NCI-H345 treated with DMSO at 0.1 percent for 48 hours (cell line): Measurements from ENCODE around the gene HOXC13.

ENCODE experiments used
- DNase-seq: peaks from one replicate; lab custom pipeline; 2025; ENCODE audit not compliant: unreplicated experiment; lab: John Stamatoyannopoulos, UW

HOXC13 gene

DNA sequence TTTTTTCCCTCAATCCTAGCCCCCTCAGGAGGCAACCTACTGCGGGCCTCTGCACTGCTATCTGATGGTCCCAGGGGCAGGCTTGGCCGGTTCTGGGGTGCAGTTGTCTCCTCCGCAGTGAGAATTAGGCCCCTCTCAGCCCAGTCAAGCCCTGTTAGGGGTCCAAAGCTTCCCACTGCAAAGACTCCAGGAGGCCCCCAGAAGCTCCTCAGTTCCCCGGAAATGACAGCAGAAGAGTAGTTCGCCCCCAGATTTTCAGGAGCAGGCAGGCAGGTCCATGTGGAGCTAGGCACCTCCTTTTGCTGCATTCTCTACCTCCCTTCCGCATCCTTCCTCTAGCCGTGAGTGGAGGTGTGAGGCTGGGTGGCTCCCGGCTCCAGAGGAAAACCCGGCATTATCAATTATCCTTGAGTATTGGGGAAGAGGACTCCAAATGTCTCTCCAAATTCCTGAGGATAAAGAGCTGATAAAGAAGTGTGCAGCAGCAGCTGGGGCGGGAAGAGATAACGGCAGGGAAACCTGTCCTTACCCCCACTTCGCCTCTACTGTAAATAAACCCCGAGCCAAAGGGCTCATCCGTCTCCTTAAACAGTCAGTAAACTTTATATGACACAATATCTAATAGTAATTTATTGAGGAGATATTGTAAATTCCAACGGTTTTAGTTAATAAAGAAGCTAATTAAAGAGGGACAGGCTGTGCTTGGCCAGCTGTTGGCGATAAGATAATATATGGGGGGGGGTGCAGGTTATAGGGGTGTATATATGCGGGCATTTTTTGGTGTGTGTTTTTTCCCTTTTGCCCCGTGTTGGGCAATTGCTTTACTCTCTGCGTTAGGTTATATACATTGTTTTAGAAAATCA, 15.4 kb downstream of the HOXC13 start:
- DNase-seq, result no peak

DNA sequence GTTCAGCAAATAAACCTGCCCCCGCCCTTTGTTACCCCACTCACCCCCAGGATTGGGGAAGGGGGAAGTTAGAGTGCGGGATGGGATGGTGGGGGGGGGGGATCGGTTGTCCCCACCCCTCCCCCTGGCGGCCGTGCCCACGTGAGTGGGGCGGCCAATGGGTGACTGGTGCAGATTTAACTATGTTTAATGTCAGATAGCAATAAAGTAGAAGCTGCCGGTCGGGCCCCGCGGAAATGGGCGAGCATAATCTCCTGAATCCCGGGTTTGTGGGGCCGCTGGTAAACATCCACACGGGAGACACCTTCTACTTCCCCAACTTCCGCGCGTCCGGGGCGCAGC, 16.0 kb downstream of the HOXC13 start, which contains the start of gene HOXC12:
TSS of gene HOXC12 (plus strand) at position 210 of the 342 bp plus-strand sequence. CDS start at position 237, 27 bp downstream.
- no peak for DNase-seq

DNA sequence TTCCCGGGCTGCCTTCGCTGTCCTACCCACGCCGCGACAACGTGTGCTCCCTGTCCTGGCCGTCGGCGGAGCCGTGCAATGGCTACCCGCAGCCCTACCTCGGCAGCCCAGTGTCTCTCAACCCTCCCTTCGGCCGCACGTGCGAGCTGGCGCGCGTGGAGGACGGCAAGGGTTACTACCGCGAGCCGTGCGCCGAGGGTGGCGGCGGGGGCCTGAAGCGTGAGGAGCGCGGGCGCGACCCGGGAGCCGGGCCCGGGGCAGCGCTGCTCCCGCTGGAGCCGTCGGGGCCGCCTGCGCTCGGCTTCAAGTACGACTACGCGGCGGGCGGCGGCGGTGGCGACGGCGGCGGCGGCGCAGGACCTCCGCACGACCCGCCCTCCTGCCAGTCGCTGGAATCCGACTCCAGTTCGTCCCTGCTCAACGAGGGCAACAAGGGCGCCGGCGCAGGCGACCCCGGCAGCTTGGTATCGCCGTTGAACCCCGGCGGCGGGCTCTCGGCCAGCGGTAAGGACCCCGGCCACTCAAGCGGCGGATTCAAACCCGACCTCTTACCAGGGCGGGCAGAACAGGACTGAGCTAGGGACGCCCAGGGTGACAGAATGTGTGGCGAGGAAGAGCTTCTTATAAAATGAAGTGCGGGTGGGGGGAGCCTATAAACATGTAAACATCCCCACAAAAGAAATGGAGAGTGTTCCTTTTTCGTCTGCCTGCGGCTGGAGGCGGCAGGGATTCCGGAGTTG, 16.6 kb downstream of the HOXC13 start:
- no peak for DNase-seq

DNA sequence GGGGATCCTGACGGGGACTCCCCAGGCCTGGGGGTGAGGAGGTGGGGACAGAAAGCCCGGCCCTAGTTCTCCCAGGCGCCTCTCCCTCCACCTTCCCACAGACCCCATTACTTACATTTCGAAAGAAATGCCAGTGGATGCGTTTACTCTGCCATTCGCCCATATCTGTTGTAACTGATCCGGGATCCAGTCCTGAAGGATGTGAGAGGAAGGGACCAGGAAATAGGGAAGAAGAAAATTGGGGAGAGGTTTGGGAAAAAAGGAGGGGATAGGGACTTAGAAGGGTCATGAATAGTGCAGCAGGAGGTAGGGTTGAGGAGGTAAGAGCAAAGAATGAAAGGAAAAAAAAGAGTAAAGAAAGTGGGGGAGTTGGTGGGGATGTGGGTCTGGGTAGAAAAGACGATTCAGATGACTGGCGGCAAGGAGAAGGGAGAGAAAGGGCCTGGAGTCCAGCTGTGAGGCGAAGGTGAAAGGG, 17.2 kb downstream of the HOXC13 start:
- DNase-seq, result no peak

DNA sequence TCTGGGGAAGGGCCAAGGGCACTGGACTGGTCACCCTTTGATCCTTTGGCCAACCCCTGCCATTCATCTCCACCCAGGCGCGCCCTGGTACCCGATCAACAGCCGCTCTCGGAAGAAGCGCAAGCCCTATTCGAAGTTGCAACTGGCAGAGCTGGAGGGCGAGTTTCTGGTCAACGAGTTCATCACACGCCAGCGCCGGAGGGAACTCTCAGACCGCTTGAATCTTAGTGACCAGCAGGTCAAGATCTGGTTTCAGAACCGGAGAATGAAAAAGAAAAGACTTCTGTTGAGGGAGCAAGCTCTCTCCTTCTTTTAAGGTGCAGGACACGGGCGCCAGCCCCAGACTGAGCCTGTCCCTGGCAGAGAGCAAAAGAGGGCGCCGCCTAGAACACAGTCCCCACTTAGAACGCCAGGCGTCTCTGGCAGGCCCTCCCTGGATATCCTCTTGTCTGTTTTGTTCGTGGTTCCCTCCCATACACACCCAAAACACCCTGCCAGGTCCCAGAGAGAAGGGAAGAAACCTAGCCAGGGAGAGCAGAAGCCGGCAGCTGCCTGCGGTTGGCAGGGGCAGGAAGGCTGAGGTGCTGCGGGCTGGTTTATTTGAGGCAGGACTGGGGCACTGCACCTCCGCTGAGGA, 17.7 kb downstream of the HOXC13 start:
- DNase-seq, result no peak

DNA sequence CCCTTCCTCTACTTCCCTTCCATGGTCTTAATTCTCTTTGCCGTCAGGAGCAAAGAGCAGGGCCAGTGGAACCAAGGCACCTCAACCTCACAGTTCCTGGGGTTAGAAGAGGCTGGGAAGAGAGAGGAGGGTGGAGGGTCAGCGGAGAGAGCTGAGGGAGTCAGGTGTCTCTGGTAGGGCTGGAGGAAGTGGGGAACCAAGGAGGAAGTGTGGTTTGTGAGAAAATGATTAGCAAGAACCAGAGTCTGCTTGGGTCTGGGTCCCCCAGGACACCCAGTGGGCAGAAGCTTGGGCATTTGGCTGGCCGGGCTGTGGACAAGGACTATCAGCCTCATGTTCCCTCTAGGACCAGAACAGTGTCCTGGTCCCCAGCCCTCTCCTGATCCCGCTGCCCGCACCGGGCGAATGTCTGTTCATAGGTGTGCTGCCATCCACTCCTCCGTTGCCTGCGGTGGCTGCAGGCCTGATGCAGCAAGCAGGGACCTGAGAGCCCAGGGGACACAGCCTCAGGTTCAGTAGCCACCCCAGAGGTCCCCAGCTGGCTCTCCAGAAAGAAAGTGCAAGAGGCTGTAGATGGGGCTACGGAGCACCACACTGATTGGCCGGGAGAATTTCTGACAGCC, 18.4 kb downstream of the HOXC13 start:
- no peak for DNase-seq

DNA sequence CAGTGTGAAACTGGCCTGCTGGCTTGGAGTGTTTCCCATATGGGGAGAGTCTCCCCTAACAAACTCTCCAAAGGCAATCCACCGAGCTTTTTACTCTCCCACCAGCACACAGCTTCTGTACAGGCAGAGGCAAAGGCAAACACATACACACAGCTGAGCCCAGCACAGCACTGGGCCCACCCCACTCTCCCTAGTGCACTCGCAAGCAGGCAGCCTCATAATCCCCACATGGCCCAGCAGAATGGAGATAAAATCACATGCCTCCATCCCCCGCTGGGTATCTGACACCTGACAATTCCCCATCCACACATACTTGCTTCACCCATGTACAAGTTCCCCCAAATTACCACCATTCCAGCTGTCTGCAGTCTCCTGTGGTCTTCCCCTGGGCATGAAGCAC, 19.5 kb downstream of the HOXC13 start:
- DNase-seq, result no peak

DNA sequence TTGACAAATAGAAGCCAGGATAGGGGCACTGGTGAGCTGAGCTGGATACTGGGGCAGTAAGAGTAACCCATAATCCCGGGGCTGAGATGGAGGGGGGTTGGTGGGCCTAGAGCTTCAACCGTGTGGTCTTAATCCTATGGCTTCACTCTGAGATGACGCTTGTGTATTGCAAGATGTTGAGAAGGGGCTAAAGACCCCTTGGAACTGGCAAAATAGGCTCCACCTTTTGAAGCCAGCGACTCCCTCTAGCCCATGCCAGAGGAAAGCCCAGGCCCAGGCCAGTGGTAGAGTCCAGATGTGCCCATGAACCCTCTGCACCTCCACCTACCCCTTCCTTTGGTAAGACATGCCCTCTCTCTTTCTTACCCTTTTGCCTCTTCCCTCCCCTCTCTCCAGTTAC, 20.7 kb downstream of the HOXC13 start:
- no peak for DNase-seq

DNA sequence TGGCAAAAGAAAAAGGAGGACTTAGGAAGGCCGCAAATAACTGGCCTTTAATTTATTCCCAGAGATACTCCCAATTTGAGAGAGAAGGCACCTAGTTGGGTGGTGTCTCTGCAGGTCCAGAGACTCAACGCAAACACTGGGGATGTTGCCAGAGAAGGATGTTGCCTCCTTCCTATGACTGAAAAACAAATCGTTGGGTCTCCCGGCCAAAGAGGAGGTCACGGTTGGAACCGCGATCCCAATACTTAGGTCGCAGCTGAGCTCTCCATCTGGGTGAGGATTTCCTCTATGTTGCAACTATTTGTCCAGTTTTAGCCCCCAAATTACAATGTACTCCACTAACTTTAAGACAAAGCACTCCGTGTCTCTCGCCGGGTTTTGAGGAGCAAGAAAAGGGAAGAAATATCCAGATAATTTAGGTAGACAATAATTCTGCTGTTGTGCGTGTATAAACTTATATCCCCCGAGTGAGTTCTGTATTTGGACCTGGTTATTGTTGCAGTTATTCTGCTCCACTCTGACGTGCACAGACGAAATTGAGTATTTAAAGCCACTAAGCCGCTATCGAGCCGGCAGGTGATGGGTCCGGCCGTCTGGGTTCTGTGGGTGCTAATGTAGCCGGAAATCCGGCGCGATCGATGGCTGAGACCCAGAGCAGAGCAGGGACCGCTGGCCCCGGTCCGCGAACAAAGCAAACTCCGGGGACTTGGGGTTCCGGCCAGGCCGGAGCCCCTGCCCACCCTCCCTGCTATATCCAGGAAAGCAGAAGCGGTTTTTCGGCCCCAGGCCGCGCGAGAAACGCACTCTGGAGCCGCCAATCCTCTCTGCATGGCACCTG, 21.8 kb downstream of the HOXC13 start:
- DNase-seq, result no peak

DNA sequence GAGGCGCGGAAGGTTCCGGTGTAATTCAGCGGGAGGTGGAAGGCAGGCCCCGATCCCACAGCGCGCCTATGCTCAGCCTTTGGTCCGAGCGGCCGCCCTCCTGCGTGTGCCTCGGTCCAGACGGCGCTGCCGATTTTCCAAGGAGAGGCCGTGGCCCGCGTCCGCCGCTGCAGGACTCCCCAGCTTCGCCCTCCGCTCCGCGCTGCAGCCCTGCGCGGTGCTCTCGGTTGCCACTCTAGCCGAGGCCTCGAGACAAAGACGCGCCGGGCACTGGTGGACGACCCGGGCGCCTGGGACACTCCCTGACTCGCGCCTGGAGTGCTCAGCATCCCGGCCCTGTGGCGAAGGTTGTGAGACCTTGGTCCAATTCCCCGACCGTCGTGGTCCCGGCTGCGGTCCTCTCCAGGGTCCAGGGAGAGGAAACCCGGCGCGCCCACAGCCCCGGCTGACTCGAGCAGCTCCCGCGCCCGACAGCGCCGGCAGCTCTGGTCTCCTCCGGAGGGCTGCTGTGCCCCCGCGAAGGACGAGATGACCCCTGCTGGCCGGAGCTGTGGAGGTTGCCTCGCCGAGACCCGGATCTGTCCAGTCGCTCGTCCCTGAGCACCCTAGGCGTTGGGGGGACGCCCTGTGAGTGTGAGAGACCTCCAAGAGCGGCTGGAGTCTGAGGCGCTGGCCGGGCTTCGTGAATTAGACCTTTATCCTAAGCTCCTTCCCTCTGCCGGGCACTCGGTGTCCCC, 22.6 kb downstream of the HOXC13 start:
- no peak for DNase-seq

DNA sequence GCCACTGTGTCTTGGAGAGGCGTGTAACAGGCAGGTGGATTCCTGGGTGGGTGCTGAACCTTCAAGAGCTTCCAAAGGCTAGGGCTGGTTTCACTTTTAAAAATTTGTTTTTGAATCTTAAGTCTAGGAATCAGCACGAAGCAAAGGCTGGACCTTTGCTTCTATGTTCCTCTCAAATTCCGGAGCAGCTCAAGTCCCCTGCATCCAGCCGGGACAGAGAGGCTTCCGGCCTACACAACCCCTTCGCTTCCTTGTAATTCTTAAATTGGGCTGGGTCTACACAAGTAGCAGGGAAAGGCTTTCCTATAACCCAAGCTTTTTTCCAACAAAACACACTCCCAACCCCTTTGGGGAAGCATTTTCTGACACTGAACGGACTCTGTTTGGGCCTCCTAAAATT, 24.4 kb downstream of the HOXC13 start:
- no peak for DNase-seq

DNA sequence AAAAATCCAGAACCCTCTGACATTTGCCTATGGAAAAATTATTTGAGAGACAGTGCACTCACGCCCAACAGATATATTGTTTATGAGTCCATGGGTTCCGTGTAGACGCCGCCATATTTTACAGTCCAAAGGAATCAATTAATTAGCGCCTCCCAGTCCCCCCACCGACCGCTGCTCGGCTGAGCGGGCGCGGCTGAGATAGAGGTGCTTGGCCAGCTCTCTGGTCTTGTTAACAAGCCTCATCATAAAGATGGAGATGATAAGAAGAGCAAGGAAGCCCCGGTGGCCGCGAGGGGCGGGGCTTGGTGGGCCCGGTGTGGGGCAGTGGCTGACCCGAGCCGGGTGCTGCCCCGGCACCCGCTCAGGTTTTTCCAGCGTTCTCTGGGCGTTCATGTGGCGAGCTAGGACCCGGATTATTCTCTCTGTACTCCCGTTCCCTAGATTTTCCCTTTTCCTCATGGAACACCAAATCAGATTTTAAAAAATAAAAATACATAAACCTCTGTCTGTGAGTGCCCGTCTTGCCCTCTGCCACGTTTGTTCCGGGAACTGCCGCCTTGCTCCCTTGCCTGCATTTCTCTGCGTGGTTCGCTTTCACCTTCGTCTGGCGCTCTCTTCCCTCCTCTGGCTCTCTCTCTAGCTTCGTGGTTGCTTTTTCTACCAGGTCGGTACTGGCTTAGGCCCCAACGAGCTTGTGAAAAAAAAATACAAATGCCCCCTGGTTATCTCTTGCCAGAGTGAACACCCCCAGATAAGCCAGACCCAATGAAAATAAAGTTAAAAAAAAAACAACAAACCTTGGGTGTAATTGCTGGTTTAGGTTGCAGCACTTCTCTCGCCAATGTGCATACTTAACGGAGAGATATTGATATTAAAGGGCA, 25.0 kb downstream of the HOXC13 start:
- no peak for DNase-seq

- no peak for DNase-seq
Measured at GRCh38 chr12:53964315-53964713, 25.7 kb downstream of the HOXC13 start.

GRCh38 chr12:53965281-53966084, 26.9 kb downstream of the HOXC13 start:
- DNase-seq, result no peak

DNA sequence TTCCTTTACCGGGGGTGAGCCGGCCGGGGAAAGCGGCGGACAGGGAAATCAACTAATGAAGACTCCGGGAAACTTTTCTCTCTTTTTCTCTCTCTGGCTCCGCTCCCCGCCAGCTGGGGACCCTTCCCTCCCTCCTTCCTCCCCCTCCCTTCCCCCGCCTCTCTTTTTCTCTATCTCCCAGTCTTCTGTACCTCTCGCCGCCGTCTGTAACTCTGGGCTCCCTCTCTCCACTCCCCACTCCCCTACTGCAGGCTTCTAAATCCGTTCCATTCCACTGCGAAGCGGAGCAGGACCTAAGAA, 27.4 kb downstream of the HOXC13 start:
- DNase-seq, result no peak

DNA sequence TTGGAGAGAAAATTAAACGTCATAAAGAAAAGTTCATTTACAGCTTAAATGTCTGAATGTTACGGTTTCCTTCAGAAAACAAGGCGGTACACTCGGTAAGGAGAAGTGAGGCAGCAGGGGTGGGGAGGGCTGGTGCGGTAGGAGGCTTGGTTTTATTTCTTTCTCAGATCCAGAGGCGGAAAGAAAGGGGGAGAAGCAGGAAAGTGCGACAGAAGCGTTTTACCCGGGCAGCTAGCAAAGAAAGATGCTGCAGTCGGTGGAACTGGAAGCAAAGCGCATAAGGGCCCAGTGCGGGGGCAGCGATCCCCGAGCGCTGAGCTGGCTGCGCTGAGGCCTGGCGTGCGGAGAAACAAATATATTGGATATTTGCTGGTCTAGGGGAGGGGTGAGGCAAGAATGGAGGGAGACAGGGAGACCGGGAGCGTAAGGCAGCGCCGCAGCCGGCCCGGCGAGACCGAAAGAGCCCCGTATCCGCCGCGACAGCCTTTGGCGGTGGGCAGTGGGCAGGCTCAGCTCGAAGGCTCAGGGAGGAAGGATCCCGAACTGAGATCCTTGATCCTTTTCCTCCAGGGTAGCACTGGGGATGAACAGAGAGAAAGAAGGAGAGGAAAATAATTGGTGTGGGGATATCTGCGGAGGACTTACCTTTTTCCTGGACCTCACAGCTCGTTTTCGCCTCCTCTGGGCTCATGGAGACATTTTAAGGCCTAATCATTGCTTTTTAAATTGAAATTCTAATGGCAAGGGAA, 27.9 kb downstream of the HOXC13 start:
- no peak for DNase-seq

DNA sequence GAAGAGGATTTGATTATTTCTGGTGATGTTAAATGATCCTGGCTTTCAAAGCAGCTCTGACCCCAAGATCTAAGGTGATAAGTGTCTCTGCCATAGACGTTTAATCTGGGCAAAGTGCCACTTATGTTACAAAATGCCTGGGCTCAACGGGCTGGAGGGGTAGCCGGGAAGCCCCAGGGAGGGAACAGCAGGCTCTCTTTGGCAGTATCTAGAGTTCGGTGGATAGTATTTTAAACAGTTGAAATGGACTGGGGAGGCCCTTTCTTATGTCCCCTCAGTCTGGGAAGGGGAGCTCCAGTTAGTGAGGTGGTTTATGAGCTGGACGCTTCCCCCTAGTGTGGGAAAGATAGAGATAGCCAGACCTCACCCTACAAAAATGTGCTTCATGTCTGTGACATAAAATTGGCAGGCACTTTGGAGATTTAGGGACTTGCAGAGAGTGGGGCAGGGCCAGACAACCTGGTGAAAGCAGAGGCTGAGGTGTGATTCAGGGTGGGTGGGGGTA, 28.8 kb downstream of the HOXC13 start:
- DNase-seq, result no peak
